ENCODE results near the gene BNIP3.

Gene BNIP3

GRCh38 chr10:132001238-132001972, 19.7 kb upstream of the BNIP3 start:
- no peak overlapping the region for H3K4me3 ChIP-seq (ENCODE audit: low read depth, low read length)
- no peak overlapping the region; the same call in 1 of the 2 replicates for H3K27ac ChIP-seq
- TF ChIP-seq CTCF (IDR thresholded peaks at IDR 0.05; ENCODE audit: low read depth, low read length): peak; percentile 65
- H3K27me3 ChIP-seq (ENCODE audit: insufficient read depth, low read depth, severe bottlenecking): no peaks in the 10 kb centered on the region
- peak; percentile 45 for DNase-seq
- no peaks in the 10 kb centered on the region for H3K9me3 ChIP-seq (ENCODE audit: severe bottlenecking)
- H3K36me3 ChIP-seq: no peaks in the 10 kb centered on the region

- no peaks in the 10 kb centered on the region for H3K36me3 ChIP-seq
- no peaks in the 10 kb centered on the region for H3K27me3 ChIP-seq (ENCODE audit: insufficient read depth, low read depth, severe bottlenecking)
- no peak for DNase-seq
- H3K27ac ChIP-seq: no peak overlapping the region
- H3K9me3 ChIP-seq (ENCODE audit: severe bottlenecking): no peaks in the 10 kb centered on the region
- no peak overlapping the region for H3K4me3 ChIP-seq (ENCODE audit: low read depth, low read length)
- no peak for TF ChIP-seq CTCF (IDR thresholded peaks at IDR 0.05; ENCODE audit: low read depth, low read length)
These were observed 17.3 kb upstream of the BNIP3 start for GRCh38 chr10:131998845-131999681.

- TF ChIP-seq CTCF (IDR thresholded peaks at IDR 0.05; ENCODE audit: low read depth, low read length): no peak
- no peak overlapping the region for H3K27ac ChIP-seq
- no peak for DNase-seq
- H3K36me3 ChIP-seq: no peaks in the 10 kb centered on the region
- no peaks in the 10 kb centered on the region for H3K27me3 ChIP-seq (ENCODE audit: insufficient read depth, low read depth, severe bottlenecking)
- H3K9me3 ChIP-seq (ENCODE audit: severe bottlenecking): no peaks in the 10 kb centered on the region
- H3K4me3 ChIP-seq (ENCODE audit: low read depth, low read length): no peak overlapping the region
These were observed 16.5 kb upstream of the BNIP3 start for GRCh38 chr10:131998050-131998844.

- Histone ChIP-seq H3K27ac (no peak overlapping the region), H3K36me3 (no peaks in the 10 kb centered on the region), H3K4me3 (ENCODE audit: low read depth, low read length) (no peak overlapping the region), H3K27me3 (ENCODE audit: insufficient read depth, low read depth, severe bottlenecking) (no peaks in the 10 kb centered on the region), H3K9me3 (ENCODE audit: severe bottlenecking) (no peaks in the 10 kb centered on the region)
- TF ChIP-seq CTCF (IDR thresholded peaks at IDR 0.05; ENCODE audit: low read depth, low read length): no peak
- DNase-seq: no peak
These were observed 15.8 kb upstream of the BNIP3 start for GRCh38 chr10:131997366-131998049.
